GM19438 (cell line): Measurements from ENCODE around the gene ASPHD2.
"Not testable (repeated sequence)": the region's sequence is repeated elsewhere in the genome, so short reads cannot be mapped to it uniquely, and the experiment has no call there.

Experiments
- ATAC-seq: cut with Tn5 transposase; IDR thresholded peaks from one replicate; pipeline ENCODE4 v1.9.1; 2021; ENCODE audit warnings: low read depth; ENCODE audit not compliant: unreplicated experiment

Gene ASPHD2

GRCh38 chr22:26416256-26416655 is 12.8 kb upstream of the ASPHD2 start:
- no peak for ATAC-seq

- ATAC-seq, result no peak
Measured at GRCh38 chr22:26416670-26417276, 12.3 kb upstream of the ASPHD2 start.

DNA sequence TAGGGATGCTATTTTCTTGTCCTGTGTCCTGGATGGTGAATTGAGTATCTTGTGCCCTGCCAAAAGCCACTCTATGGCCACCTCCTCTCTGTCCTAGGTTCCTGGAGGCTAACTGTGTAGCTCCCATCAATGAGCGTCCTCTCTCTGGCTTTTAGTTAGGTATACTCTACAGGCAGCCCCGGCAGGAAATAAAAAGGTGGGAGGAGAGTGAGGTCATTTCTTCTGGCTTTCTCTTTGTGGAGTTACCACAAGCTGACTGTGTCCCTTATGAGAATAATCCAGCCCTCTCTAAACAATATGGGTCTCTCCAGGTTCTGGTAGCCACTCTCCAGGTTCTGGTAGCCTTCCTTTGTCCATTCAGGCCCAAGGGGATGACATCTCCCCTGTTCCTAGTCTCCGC is 11.7 kb upstream of the ASPHD2 start:
- ATAC-seq, result no peak

GRCh38 chr22:26418620-26419019 is 10.4 kb upstream of the ASPHD2 start:
- no peak for ATAC-seq

GRCh38 chr22:26426924-26427323 is 2.1 kb upstream of the ASPHD2 start:
- ATAC-seq, result no peak

- ATAC-seq, result no peak
Measured at GRCh38 chr22:26429458-26430286, 612 bp downstream of the ASPHD2 start.

DNA sequence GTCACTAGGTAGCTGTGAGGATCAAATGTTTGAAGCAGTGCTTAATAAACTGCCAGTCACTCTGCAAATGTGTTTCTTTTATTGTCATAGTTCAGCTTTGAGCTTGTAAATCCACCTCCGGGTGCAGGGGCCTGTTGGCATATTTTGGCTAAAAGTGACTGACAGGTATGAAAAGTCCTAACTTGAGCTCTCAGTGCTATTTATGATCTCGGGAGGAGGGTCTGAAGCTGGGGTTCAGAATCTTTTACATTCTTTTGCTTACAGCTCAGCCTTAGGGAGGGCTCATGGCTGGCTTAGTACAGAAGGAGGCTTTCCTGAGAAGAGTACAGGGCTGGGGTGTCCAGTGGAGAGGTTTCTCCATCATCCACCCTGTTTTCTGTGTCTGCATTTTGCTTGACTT is 1.5 kb downstream of the ASPHD2 start:
- ATAC-seq, result no peak

DNA sequence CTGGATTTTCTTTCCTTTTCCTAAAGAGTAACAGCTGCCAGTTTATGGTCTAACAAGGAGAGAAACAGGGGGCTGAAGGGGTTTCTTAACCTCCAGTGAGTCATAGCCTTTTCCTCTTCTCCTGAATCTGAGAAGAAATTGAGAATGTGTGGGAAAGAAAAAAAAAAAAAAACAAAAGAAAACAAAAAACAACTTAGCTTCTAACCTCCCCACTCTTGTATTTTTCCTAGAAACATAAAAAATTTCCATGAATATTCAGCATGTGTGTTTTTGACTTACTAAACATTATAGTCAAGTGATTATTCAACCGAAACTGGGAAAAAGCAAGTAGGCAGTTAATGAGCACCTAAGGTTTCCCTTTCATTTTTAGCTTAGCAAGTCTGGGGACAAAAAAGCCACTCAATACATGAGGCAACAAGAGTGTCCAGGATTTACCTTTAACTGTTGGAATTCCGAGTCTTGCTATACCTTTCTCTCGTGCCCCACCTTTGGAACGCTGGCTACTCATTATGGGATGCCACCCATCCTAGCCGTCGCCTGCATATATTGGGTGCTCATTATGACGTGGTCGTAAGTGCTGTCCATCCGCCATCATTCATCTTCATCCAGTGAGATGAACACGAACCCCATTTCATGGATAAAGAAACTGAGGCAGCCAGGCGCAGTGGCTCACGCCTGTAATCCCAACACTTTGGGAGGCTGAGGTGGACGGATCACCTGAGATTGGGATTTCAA is 2.4 kb downstream of the ASPHD2 start:
- no peak for ATAC-seq

DNA sequence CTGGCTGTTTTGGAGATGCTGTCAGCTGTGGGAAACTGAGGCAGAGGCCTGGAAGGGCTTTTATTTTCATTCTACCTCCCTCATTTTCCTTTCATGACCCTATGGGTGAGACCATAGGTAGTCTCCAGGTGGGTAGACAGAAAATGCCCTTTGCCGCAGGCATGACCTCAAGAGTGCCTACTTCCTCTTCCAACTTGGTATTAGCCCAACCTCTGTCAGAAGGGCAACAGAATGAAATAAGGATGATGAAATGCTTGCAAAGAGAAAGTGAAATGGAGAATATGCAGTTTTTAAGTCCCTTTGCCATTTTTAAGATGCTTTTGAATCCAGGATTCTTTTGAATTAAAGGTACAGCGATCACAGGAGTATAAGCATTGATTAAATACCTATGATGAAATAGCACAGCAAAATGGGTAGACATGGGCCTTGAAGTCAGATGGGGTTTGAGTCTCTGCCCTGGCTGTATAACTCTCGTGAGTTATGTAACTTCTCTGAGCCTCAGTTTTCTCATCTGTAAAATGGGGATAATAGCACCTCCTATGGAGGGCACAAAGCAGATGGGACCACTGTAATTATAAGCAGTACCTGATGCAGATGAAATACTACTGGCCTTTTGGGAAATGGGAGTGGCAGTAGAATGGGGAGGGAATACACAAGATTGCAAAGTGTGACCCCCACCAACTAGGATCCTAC is 3.7 kb downstream of the ASPHD2 start:
- ATAC-seq, result no peak

DNA sequence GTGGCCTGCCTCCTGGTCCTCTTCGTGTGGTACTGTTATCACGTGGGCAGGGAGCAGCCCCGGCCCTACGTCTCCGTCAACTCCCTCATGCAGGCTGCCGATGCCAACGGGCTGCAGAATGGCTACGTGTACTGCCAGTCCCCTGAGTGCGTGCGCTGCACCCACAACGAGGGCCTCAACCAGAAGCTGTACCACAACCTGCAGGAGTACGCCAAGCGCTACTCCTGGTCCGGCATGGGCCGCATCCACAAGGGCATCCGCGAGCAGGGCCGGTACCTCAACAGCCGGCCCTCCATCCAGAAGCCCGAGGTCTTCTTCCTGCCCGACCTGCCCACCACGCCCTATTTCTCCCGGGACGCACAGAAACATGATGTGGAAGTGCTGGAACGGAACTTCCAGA is 4.7 kb downstream of the ASPHD2 start:
- no peak for ATAC-seq

GRCh38 chr22:26435327-26436093 is 6.5 kb downstream of the ASPHD2 start:
- no peak for ATAC-seq

- no peak for ATAC-seq
Measured at GRCh38 chr22:26436903-26437515, 7.9 kb downstream of the ASPHD2 start.

DNA sequence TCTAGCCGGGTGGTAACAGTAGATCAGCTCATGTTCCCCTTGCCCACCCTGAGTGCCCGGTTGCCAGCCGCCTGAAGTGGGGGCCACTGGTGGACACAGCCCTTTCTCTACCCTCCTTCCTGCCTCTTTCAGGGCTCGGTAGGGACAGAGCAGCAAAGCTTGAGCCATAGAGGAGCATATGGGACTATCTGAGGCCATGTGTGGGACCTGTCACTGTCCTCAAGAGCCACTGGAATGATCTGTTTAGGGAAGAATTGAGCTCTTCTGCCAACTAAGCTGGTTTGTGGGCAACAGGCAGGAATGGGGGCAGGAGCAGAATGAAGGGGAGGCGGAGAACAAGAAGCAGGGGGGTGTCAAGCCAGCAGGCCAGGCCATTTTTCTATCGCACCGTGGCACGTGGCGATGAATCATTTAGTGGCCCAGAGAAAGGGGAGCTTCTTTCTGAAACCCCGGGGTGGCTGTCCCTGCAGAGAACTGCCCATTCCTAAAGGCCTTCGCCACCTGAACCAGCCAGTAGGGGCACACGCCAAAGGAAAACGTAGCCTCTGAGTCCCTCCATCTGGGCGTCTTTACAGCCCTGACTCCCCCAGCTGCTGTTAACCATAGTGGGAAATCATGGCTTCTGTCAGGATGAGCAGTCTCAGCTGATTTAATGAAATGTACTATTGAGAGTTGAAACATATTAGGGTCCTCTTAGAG is 8.8 kb downstream of the ASPHD2 start:
- ATAC-seq, result no peak

GRCh38 chr22:26438776-26439175 is 9.7 kb downstream of the ASPHD2 start:
- ATAC-seq, result not testable (repeated sequence)

DNA sequence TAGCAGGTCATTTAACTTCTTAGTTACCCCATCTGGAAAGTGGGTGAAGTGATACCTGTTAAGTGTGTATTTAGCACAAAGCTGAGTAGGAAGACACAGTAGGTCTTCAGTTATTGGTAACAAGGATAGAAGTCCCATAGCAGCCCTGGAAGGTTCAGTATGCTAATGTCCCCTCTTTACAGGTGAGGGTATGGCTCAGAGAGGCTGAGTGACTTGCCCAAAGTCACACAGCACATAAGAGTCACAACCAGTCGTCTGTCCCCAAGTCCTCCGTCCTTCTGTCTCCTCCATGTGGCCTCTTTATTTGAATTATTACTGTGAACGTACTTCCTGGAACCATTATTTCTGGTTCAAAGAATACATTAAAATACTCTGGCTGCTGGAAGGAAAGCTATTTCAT is 10.5 kb downstream of the ASPHD2 start:
- no peak for ATAC-seq

DNA sequence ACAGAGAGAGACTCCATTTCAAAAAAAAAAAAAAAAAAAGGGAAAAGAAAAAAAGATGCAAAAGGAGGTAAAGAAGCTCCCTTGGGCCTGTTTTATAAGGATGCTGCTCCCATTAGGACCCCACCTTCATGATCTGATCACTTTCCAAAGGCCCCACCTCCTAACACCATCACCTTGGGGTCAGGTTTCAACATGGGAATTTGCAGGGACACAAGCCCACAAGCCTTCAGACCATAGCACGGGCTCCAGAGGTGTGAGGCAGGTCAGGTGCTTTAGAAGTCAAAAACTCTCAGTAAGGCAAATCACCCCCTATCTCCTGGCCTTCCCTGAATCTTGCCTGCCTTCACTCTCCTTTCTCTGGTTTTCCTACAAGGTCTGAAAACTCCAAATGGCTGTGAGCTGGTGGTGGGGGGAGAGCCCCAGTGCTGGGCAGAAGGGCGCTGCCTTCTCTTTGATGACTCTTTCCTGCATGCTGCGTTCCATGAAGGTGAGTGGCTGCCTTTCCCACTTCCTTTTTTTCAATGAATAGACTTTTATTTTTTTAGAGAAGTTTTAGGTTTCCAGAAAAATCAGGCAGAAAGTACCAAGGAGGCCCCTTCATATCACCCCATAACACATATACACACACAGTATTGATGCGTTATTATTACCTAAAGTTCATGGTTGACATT is 13.2 kb downstream of the ASPHD2 start:
- ATAC-seq, result no peak

- no peak for ATAC-seq
Measured at GRCh38 chr22:26443901-26444690, 15.0 kb downstream of the ASPHD2 start.

- ATAC-seq, result no peak
Measured at GRCh38 chr22:26444777-26445176, 15.7 kb downstream of the ASPHD2 start.
